Liver (tissue), 9 donors: Measurements from ENCODE around the gene EDDM3A. TPM values are rescaled to one million over a fixed set of nuclear protein-coding genes. Genes with fewer than 3 reads are reported as not detected.

Experiments used
- DNase-seq: peaks from one replicate; pipeline ENCODE4 v3.0.0-alpha.2; 2017; ENCODE audit warnings: low spot score
- H3K27ac ChIP-seq, 2 donors: one replicate each; pipeline ENCODE4 v1.7.0; 2013; ENCODE audit warnings: inconsistent platforms in 2 of 2, low read length in 2 of 2, control low read depth in 1 of 2, low read depth in 1 of 2, mild to moderate bottlenecking in 1 of 2
- H3K27me3 ChIP-seq, 4 donors: one replicate each; pipeline versions ENCODE4 v1.6.1 to v1.7.0; 2013; ENCODE audit warnings: low read length in 3 of 4, inconsistent platforms in 1 of 4, mild to moderate bottlenecking in 1 of 4, moderate library complexity in 1 of 4; ENCODE audit not compliant: control insufficient read depth in 4 of 4, insufficient read depth in 4 of 4
- H3K36me3 ChIP-seq, 4 donors: one replicate each; pipeline versions ENCODE4 v1.6.1 to v1.7.0; 2013; ENCODE audit warnings: low read length in 3 of 4, mild to moderate bottlenecking in 3 of 4, low read depth in 1 of 4, moderate library complexity in 1 of 4; ENCODE audit not compliant: control insufficient read depth in 4 of 4, insufficient read depth in 3 of 4
- H3K4me1 ChIP-seq, 4 donors: one replicate each; pipeline versions ENCODE4 v1.6.1 to v1.7.0; 2013; ENCODE audit warnings: low read length in 3 of 4, mild to moderate bottlenecking in 3 of 4, moderate library complexity in 1 of 4; ENCODE audit not compliant: control insufficient read depth in 4 of 4, insufficient read depth in 4 of 4
- H3K4me3 ChIP-seq, 3 donors: one replicate each; pipeline versions ENCODE4 v1.6.1 to v1.7.0; 2013; ENCODE audit warnings: low read length in 3 of 3, control low read depth in 1 of 3, low read depth in 1 of 3, mild to moderate bottlenecking in 1 of 3
- H3K9ac ChIP-seq, 2 donors: one replicate each; pipeline ENCODE4 v1.7.0; 2013; ENCODE audit warnings: low read length in 2 of 2, mild to moderate bottlenecking in 2 of 2, moderate library complexity in 2 of 2, control low read depth in 1 of 2, low read depth in 1 of 2
- H3K9me3 ChIP-seq, 4 donors: one replicate each; pipeline versions ENCODE4 v1.6.1 to v1.7.0; 2013; ENCODE audit warnings: low read length in 3 of 4; ENCODE audit not compliant: control insufficient read depth in 4 of 4
- EGR1 ChIP-seq, 2 donors: IDR thresholded peaks; 2 replicates each; pipeline ENCODE4 v1.6.1; 2016 to 2018; ENCODE audit warnings: antibody characterized with exemption in 2 of 2, low read depth in 2 of 2
- FOXA1 ChIP-seq: IDR thresholded peaks from 2 replicates; pipeline ENCODE4 v1.6.1; 2016; ENCODE audit warnings: antibody characterized with exemption
- FOXA2 ChIP-seq: IDR thresholded peaks from 2 replicates; pipeline ENCODE4 v1.6.1; 2016; ENCODE audit warnings: antibody characterized with exemption
- GABPA ChIP-seq, 2 donors: IDR thresholded peaks in 1 of 2; conservative IDR thresholded peaks in 1 of 2; 2 replicates each; pipeline ENCODE4 v1.6.1; 2016; ENCODE audit warnings: antibody characterized with exemption in 2 of 2, mild to moderate bottlenecking in 1 of 2, moderate library complexity in 1 of 2
- HNF4A ChIP-seq, 2 donors: conservative IDR thresholded peaks; 2 replicates each; pipeline ENCODE4 v1.6.1; 2016; ENCODE audit warnings: antibody characterized with exemption in 2 of 2, mild to moderate bottlenecking in 2 of 2
- HNF4G ChIP-seq: IDR thresholded peaks from 2 replicates; pipeline ENCODE4 v1.6.1; 2016; ENCODE audit warnings: antibody characterized with exemption
- JUND ChIP-seq, 2 donors: IDR thresholded peaks; 2 replicates each; pipeline ENCODE4 v1.6.1; 2016; ENCODE audit warnings: antibody characterized with exemption in 2 of 2
- NR2F2 ChIP-seq: IDR thresholded peaks from 2 replicates; pipeline ENCODE4 v1.6.1; 2016; ENCODE audit warnings: antibody characterized with exemption
- RAD21 ChIP-seq, 2 donors: IDR thresholded peaks; 2 replicates each; pipeline ENCODE4 v1.6.1; 2016; ENCODE audit warnings: antibody characterized with exemption in 2 of 2, mild to moderate bottlenecking in 2 of 2
- RXRA ChIP-seq, 2 donors: IDR thresholded peaks; 2 replicates each; pipeline ENCODE4 v1.6.1; 2017 to 2018; ENCODE audit warnings: antibody characterized with exemption in 2 of 2, mild to moderate bottlenecking in 1 of 2
- SP1 ChIP-seq: IDR thresholded peaks from 2 replicates; pipeline ENCODE4 v1.6.1; 2018; ENCODE audit warnings: antibody characterized with exemption, mild to moderate bottlenecking
- TAF1 ChIP-seq: conservative IDR thresholded peaks from 2 replicates; pipeline ENCODE4 v1.6.1; 2016; ENCODE audit warnings: antibody characterized with exemption, mild to moderate bottlenecking
- YY1 ChIP-seq: IDR thresholded peaks from 2 replicates; pipeline ENCODE4 v1.6.1; 2016; ENCODE audit warnings: antibody characterized with exemption, mild to moderate bottlenecking
- WGBS: extraction: QIAGEN DNeasy Blood & Tissue Kit; methylation state at CpG from one replicate; pipeline ENCODE4 v1.1.7; 2013; 5-methylcytosine and 5-hydroxymethylcytosine counted together
- polyA plus RNA-seq, 2 donors: library from polyadenylated mRNA; stranded (reverse) in 1 of 2; unstranded in 1 of 2; fragments of 200-250 nt in 1 of 2; fragments of >200 nt in 1 of 2; fragmentation: Nextera tagmentation in 1 of 2; extraction: Ambion mirVana in 1 of 2; gene quantifications; one replicate each; pipeline versions ENCODE4 v1.2.1 to v1.2.3, GENCODE V29; 2013 to 2015
- total RNA-seq, 2 donors: library from RNA; depleted of rRNA; stranded (reverse); fragments of >200 nt; gene quantifications; one replicate each; pipeline ENCODE4 v1.2.3, GENCODE V29; 2014
- TF ChIP-seq, protein P1 (sequence below): IDR thresholded peaks from 2 replicates; pipeline ENCODE4 v1.6.1; 2016; ENCODE audit warnings: antibody characterized with exemption
- TF ChIP-seq, protein P2 (sequence below): IDR thresholded peaks from 2 replicates; pipeline ENCODE4 v1.6.1; 2016; ENCODE audit warnings: antibody characterized with exemption
- TF ChIP-seq, protein P3 (sequence below): fragments of 150-350 bp; IDR thresholded peaks from 2 replicates; pipeline ENCODE4 v1.5.1; 2017; ENCODE audit warnings: improper control_type of control experiment, low read depth, low read length; ENCODE audit not compliant: missing input control
- TF ChIP-seq, protein P4 (sequence below): IDR thresholded peaks from 2 replicates; pipeline ENCODE4 v1.6.1; 2016; ENCODE audit warnings: antibody characterized with exemption
- TF ChIP-seq, protein P5 (sequence below): IDR thresholded peaks from 2 replicates; pipeline ENCODE4 v1.6.1; 2016; ENCODE audit warnings: antibody characterized with exemption, mild to moderate bottlenecking
- donor health status: healthy.
- donor health status: healthy.
- donor health status: healthy.
- donor health status: healthy.
- donor health status: healthy.

Gene EDDM3A
- total and polyA plus RNA-seq, 4 donors, result not detected

DNA sequence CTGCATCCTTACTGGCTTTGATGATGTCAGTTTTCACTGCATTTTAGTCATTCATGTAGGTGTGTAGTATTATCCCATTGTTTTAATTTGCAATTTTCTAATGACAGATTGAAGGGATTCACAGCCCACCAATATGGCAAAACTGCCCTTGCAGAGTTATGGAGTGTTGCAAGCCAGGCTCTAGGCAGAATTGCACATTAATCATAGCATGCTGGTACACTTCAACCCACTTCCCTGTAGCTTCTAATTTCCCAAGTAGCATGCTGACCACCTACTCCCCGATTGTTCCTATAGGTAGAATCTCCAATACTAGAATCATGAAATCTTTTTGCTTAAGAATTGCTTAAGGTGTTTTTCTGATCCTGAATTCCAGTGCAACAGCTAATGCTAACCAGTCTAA, 30.2 kb downstream of the EDDM3A start:
- TF ChIP-seq GABPA (IDR thresholded peaks at IDR 0.05 in 1 of 2, conservative IDR thresholded peaks at IDR 0.05 in 1 of 2), result no peak
- TF ChIP-seq JUND (IDR thresholded peaks at IDR 0.05), result no peak
- no peak for TF ChIP-seq HNF4G
- TF ChIP-seq, protein P1, sequence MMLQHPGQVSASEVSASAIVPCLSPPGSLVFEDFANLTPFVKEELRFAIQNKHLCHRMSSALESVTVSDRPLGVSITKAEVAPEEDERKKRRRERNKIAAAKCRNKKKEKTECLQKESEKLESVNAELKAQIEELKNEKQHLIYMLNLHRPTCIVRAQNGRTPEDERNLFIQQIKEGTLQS, result no peak
- no peak for TF ChIP-seq RXRA (IDR thresholded peaks at IDR 0.05)
- no peak for TF ChIP-seq RAD21 (IDR thresholded peaks at IDR 0.05)
- no peak for TF ChIP-seq SP1
- TF ChIP-seq, protein P2, sequence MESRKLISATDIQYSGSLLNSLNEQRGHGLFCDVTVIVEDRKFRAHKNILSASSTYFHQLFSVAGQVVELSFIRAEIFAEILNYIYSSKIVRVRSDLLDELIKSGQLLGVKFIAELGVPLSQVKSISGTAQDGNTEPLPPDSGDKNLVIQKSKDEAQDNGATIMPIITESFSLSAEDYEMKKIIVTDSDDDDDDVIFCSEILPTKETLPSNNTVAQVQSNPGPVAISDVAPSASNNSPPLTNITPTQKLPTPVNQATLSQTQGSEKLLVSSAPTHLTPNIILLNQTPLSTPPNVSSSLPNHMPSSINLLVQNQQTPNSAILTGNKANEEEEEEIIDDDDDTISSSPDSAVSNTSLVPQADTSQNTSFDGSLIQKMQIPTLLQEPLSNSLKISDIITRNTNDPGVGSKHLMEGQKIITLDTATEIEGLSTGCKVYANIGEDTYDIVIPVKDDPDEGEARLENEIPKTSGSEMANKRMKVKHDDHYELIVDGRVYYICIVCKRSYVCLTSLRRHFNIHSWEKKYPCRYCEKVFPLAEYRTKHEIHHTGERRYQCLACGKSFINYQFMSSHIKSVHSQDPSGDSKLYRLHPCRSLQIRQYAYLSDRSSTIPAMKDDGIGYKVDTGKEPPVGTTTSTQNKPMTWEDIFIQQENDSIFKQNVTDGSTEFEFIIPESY, result no peak
- TF ChIP-seq TAF1, result no peak
- TF ChIP-seq NR2F2, result no peak
- TF ChIP-seq, protein P3, sequence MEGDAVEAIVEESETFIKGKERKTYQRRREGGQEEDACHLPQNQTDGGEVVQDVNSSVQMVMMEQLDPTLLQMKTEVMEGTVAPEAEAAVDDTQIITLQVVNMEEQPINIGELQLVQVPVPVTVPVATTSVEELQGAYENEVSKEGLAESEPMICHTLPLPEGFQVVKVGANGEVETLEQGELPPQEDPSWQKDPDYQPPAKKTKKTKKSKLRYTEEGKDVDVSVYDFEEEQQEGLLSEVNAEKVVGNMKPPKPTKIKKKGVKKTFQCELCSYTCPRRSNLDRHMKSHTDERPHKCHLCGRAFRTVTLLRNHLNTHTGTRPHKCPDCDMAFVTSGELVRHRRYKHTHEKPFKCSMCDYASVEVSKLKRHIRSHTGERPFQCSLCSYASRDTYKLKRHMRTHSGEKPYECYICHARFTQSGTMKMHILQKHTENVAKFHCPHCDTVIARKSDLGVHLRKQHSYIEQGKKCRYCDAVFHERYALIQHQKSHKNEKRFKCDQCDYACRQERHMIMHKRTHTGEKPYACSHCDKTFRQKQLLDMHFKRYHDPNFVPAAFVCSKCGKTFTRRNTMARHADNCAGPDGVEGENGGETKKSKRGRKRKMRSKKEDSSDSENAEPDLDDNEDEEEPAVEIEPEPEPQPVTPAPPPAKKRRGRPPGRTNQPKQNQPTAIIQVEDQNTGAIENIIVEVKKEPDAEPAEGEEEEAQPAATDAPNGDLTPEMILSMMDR, result no peak
- Histone ChIP-seq H3K9me3 (no peaks in the 10 kb centered on the region), H3K9ac (no peak overlapping the region), H3K4me3 (no peak overlapping the region), H3K36me3 (no peaks in the 10 kb centered on the region), H3K27ac (no peak overlapping the region), H3K4me1 (no peaks in the 10 kb centered on the region), H3K27me3 (no peaks in the 10 kb centered on the region)
- WGBS, result 88% methylated on average over 1 of the region's 1 CpG
- DNase-seq, result no peak

DNA sequence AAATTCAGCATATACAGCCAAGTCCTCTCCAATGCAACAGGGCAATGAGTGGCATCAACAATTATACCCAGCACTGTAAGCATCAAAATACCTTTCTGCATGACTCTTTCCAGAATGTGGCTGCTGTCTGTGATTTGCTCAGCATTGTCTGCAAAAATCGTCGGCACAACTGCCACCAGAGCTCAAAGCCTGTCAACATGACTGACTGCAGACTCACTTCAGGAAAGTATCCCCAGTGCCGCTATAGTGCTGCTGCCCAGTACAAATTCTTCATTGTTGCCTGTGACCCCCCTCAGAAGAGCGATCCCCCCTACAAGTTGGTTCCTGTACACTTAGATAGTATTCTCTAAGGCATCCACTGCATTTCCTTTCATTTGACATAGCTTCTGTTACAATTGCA, 36.1 kb downstream of the EDDM3A start:
- H3K27me3 ChIP-seq, result no peaks in the 10 kb centered on the region
- H3K4me3 ChIP-seq, result no peak overlapping the region
- no peaks in the 10 kb centered on the region for H3K9me3 ChIP-seq
- no peak for DNase-seq
- no peaks in the 10 kb centered on the region for H3K4me1 ChIP-seq
- 45% methylated on average over 4 of the region's 4 CpGs for WGBS
- no peak overlapping the region for H3K27ac ChIP-seq
- TF ChIP-seq HNF4G, result no peak
- TF ChIP-seq RAD21 (IDR thresholded peaks at IDR 0.05), result no peak
- TF ChIP-seq SP1, result no peak
- no peak for TF ChIP-seq HNF4A (conservative IDR thresholded peaks at IDR 0.05)
- TF ChIP-seq NR2F2, result no peak
- TF ChIP-seq RXRA (IDR thresholded peaks at IDR 0.05), result no peak
- no peak for TF ChIP-seq FOXA1
- TF ChIP-seq EGR1 (IDR thresholded peaks at IDR 0.05; ENCODE audit: low read depth in 2 of 2), result no peak
- no peak for TF ChIP-seq JUND (IDR thresholded peaks at IDR 0.05)
- no peak for TF ChIP-seq FOXA2
- TF ChIP-seq, protein P4, sequence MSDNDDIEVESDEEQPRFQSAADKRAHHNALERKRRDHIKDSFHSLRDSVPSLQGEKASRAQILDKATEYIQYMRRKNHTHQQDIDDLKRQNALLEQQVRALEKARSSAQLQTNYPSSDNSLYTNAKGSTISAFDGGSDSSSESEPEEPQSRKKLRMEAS, result no peak
- TF ChIP-seq, protein P1, result no peak
- TF ChIP-seq, protein P5, sequence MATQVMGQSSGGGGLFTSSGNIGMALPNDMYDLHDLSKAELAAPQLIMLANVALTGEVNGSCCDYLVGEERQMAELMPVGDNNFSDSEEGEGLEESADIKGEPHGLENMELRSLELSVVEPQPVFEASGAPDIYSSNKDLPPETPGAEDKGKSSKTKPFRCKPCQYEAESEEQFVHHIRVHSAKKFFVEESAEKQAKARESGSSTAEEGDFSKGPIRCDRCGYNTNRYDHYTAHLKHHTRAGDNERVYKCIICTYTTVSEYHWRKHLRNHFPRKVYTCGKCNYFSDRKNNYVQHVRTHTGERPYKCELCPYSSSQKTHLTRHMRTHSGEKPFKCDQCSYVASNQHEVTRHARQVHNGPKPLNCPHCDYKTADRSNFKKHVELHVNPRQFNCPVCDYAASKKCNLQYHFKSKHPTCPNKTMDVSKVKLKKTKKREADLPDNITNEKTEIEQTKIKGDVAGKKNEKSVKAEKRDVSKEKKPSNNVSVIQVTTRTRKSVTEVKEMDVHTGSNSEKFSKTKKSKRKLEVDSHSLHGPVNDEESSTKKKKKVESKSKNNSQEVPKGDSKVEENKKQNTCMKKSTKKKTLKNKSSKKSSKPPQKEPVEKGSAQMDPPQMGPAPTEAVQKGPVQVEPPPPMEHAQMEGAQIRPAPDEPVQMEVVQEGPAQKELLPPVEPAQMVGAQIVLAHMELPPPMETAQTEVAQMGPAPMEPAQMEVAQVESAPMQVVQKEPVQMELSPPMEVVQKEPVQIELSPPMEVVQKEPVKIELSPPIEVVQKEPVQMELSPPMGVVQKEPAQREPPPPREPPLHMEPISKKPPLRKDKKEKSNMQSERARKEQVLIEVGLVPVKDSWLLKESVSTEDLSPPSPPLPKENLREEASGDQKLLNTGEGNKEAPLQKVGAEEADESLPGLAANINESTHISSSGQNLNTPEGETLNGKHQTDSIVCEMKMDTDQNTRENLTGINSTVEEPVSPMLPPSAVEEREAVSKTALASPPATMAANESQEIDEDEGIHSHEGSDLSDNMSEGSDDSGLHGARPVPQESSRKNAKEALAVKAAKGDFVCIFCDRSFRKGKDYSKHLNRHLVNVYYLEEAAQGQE, result no peak
- TF ChIP-seq YY1, result no peak
- TF ChIP-seq, protein P3, result no peak
- TF ChIP-seq GABPA (IDR thresholded peaks at IDR 0.05 in 1 of 2, conservative IDR thresholded peaks at IDR 0.05 in 1 of 2), result no peak
- TF ChIP-seq, protein P2, result no peak
- no peak overlapping the region for H3K9ac ChIP-seq
- H3K36me3 ChIP-seq, result no peaks in the 10 kb centered on the region
